ENCODE results near the gene CBS.
"Not testable (repeated sequence)": the region's sequence is repeated elsewhere in the genome, so short reads cannot be mapped to it uniquely, and the experiment has no call there.

GRCh38 chr21:43036889-43037288 is 38.7 kb downstream of the CBS start:
- TF ChIP-seq CTCF (IDR thresholded peaks at IDR 0.05); EZH2 (IDR thresholded peaks at IDR 0.05; ENCODE audit: borderline replicate concordance, insufficient read depth, low read depth, low read length, poor library complexity, severe bottlenecking): not testable (repeated sequence)
